Stimulated activated CD4-positive, alpha-beta T cell treated with anti-CD3 and anti-CD28 coated beads, Interleukin-4, amount 100 ng/mL, for 24 hours (primary cell): Measurements from ENCODE around the gene RPS6KA1.
"Not testable (repeated sequence)": the region's sequence is repeated elsewhere in the genome, so short reads cannot be mapped to it uniquely, and the experiment has no call there.

Experiments used
- DNase-seq: peaks from one replicate; pipeline ENCODE4 v3.0.0-alpha.2; 2020

Gene RPS6KA1

GRCh38 chr1:26603856-26604255 is 74.3 kb downstream of the RPS6KA1 start:
- no peak for DNase-seq

GRCh38 chr1:26607186-26607585 is 77.6 kb downstream of the RPS6KA1 start:
- DNase-seq = no peak

GRCh38 chr1:26608895-26609294 is 79.3 kb downstream of the RPS6KA1 start:
- no peak for DNase-seq

- no peak for DNase-seq
These were observed 81.2 kb downstream of the RPS6KA1 start for GRCh38 chr1:26610781-26611180.

GRCh38 chr1:26612627-26613026 is 83.1 kb downstream of the RPS6KA1 start:
- DNase-seq = not testable (repeated sequence)

GRCh38 chr1:26614655-26615411 is 85.3 kb downstream of the RPS6KA1 start:
- DNase-seq = no peak

GRCh38 chr1:26616881-26617280 is 87.3 kb downstream of the RPS6KA1 start:
- no peak for DNase-seq

GRCh38 chr1:26618561-26618960 is 89.0 kb downstream of the RPS6KA1 start:
- no peak for DNase-seq
